Transverse colon (tissue), 4 donors: ENCODE data around the gene CTBP2. TPM values are rescaled to one million over a fixed set of nuclear protein-coding genes. Genes with fewer than 3 reads are reported as not detected.

Source experiments
- DNase-seq: peaks from one replicate; pipeline ENCODE4 v3.0.0-alpha.2; 2019
- H3K27ac ChIP-seq, 4 donors: fragments of 200-600 bp; sonication (generic); 2 replicates each; pipeline ENCODE4 v1.5.1; 2016 to 2018; ENCODE audit warnings: inconsistent platforms in 4 of 4
- H3K27me3 ChIP-seq: fragments of 200-600 bp; sonication (generic); 2 replicates; pipeline ENCODE4 v1.5.1; 2017; ENCODE audit warnings: inconsistent platforms
- H3K36me3 ChIP-seq, 4 donors: fragments of 200-600 bp; sonication (generic); 2 replicates each; pipeline ENCODE4 v1.5.1; 2017 to 2019; ENCODE audit warnings: inconsistent platforms in 4 of 4
- H3K4me1 ChIP-seq, 4 donors: fragments of 200-600 bp; sonication (generic); 2 replicates each; pipeline ENCODE4 v1.5.1; 2017 to 2020; ENCODE audit warnings: inconsistent platforms in 4 of 4
- H3K4me3 ChIP-seq, 4 donors: fragments of 200-600 bp; sonication (generic); 1 replicate in 1 of 4; 2 replicates in 3 of 4; pipeline versions ENCODE4 v1.5.1 to v1.6.1; 2017 to 2019; ENCODE audit warnings: inconsistent platforms in 4 of 4
- H3K9me3 ChIP-seq, 2 donors: fragments of 200-600 bp; sonication (generic); 2 replicates each; pipeline ENCODE4 v1.5.1; 2017 to 2019; ENCODE audit warnings: inconsistent platforms in 2 of 2
- CTCF ChIP-seq, 5 experiments: fragments of 200-600 bp in 3 of 5; fragments of 450-650 bp in 2 of 5; sonication (generic) in 3 of 5; IDR thresholded peaks; 1 replicate in 2 of 5; 2 replicates in 3 of 5; pipeline ENCODE4 v1.5.1; 2016 to 2017; ENCODE audit warnings: antibody characterized with exemption in 5 of 5, inconsistent platforms in 3 of 5, mild to moderate bottlenecking in 2 of 5, moderate library complexity in 1 of 5
- EP300 ChIP-seq: sonication (generic); formaldehyde crosslinking; IDR thresholded peaks from one replicate; pipeline ENCODE4 v1.6.1; 2017; ENCODE audit warnings: antibody characterized with exemption, low read depth
- POLR2A ChIP-seq: fragments of 450-650 bp; IDR thresholded peaks from one replicate; pipeline ENCODE4 v1.6.1; 2016; ENCODE audit warnings: antibody characterized with exemption, mild to moderate bottlenecking, moderate library complexity
- POLR2AphosphoS5 ChIP-seq, 3 donors: sonication (generic); formaldehyde crosslinking; IDR thresholded peaks; one replicate each; pipeline ENCODE4 v1.6.1; 2016; ENCODE audit warnings: antibody characterized with exemption in 3 of 3
- WGBS, 2 donors: methylation state at CpG; one replicate each; pipeline ENCODE4 v1.1.5; 2018; ENCODE audit warnings: low coverage in 1 of 2; 5-methylcytosine and 5-hydroxymethylcytosine counted together
- in situ Hi-C, 4 donors: fragments of 200-750 bp; cut with MboI; loops; one replicate each; pipeline versions ENCODE4 v1.15.0 to v1.15.1; 2017; ENCODE audit warnings: low sequenced_read_pairs in 3 of 4, low pct_ligation_motif_present in 1 of 4, low pct_unique_long_range_greater_than_20kb in 1 of 4
- intact Hi-C: fragments of 100-400 bp; cut with DNase I; formaldehyde crosslinking; loops from one replicate; pipeline ENCODE4 v1.15.1; 2023; ENCODE audit warnings: low total_unique reads
- total RNA-seq, 4 donors: library from RNA; depleted of rRNA; stranded (reverse); fragments of >200 nt; gene quantifications; one replicate each; pipeline ENCODE4 v1.1.0, GENCODE V29; 2016

Gene CTBP2
- total RNA-seq, 4 donors from 2014 or later: 71.9 to 247 (median 98.4) TPM

- Histone ChIP-seq H3K27me3 (no peaks in the 10 kb centered on the region), H3K4me3 (no peak overlapping the region), H3K4me1 (peaks cover 0 to 3% (median 0%) of the 10 kb centered on the region in 4 donors), H3K9me3 (no peaks in the 10 kb centered on the region), H3K27ac (no peak overlapping the region), H3K36me3 (peaks cover 0 to 40% (median 17%) of the 10 kb centered on the region in 4 donors)
- WGBS, 2 donors: 98 to 100% methylated on average over 1 of the region's 1 CpG
- TF ChIP-seq CTCF (IDR thresholded peaks at IDR 0.05): no peak
- TF ChIP-seq EP300: no peak
- TF ChIP-seq POLR2AphosphoS5 (IDR thresholded peaks at IDR 0.05): no peak
- TF ChIP-seq POLR2A: no peak
- in situ Hi-C loops (no loop called here), intact Hi-C loops (no loop called here)
- DNase-seq: no peak
Measured at GRCh38 chr10:124987788-124988187, 172.6 kb downstream of the CTBP2 start.

GRCh38 chr10:124985162-124985561, 175.2 kb downstream of the CTBP2 start:
- no peak overlapping the region for H3K27ac ChIP-seq
- TF ChIP-seq EP300 (no peak), POLR2AphosphoS5 (IDR thresholded peaks at IDR 0.05) (no peak), CTCF (IDR thresholded peaks at IDR 0.05) (no peak), POLR2A (no peak)
- no peak for DNase-seq
- no peaks in the 10 kb centered on the region for H3K9me3 ChIP-seq
- in situ Hi-C loops: no loop called here
- H3K27me3 ChIP-seq: no peaks in the 10 kb centered on the region
- WGBS, 2 donors: 87 to 88% methylated on average over 5 of the region's 5 CpGs
- peaks cover 0 to 40% (median 12%) of the 10 kb centered on the region in 4 donors for H3K36me3 ChIP-seq
- intact Hi-C loops: no loop called here
- peaks cover 0 to 3% (median 0%) of the 10 kb centered on the region in 4 donors for H3K4me1 ChIP-seq
- no peak overlapping the region for H3K4me3 ChIP-seq

GRCh38 chr10:124984376-124984775, 176.0 kb downstream of the CTBP2 start:
- Histone ChIP-seq H3K27ac (no peak overlapping the region), H3K27me3 (no peaks in the 10 kb centered on the region), H3K9me3 (no peaks in the 10 kb centered on the region), H3K4me1 (peaks cover 0 to 3% (median 0%) of the 10 kb centered on the region in 4 donors), H3K4me3 (no peak overlapping the region), H3K36me3 (peaks cover 0 to 40% (median 12%) of the 10 kb centered on the region in 4 donors)
- WGBS, 2 donors: 77 to 83% methylated on average over 1 of the region's 1 CpG
- in situ Hi-C loops: no loop called here
- no peak for TF ChIP-seq POLR2AphosphoS5 (IDR thresholded peaks at IDR 0.05)
- no peak for TF ChIP-seq EP300
- TF ChIP-seq CTCF (IDR thresholded peaks at IDR 0.05): no peak
- TF ChIP-seq POLR2A: no peak
- intact Hi-C loops: no loop called here
- DNase-seq: no peak

- in situ Hi-C loops: no loop called here
- peaks cover 0 to 39% (median 12%) of the 10 kb centered on the region in 4 donors for H3K36me3 ChIP-seq
Measured at GRCh38 chr10:124983321-124983720, 177.0 kb downstream of the CTBP2 start.

More at GRCh38 chr10:124983321-124983720, 177.0 kb downstream of the CTBP2 start:
- H3K4me1 ChIP-seq: peaks cover 0 to 3% (median under 1%) of the 10 kb centered on the region in 4 donors
- no peak overlapping the region for H3K27ac ChIP-seq
- intact Hi-C loops: no loop called here
- no peak overlapping the region for H3K4me3 ChIP-seq
- no peaks in the 10 kb centered on the region for H3K27me3 ChIP-seq
- TF ChIP-seq POLR2AphosphoS5 (IDR thresholded peaks at IDR 0.05) (no peak), POLR2A (no peak), EP300 (no peak), CTCF (IDR thresholded peaks at IDR 0.05) (no peak)
- no peaks in the 10 kb centered on the region for H3K9me3 ChIP-seq
- DNase-seq: no peak
- 42 to 45% methylated on average over 6 of the region's 6 CpGs for WGBS, 2 donors
